ENCODE measurements around the gene BCO2.

The BCO2 gene

GRCh38 chr11:112215621-112216020, 40.3 kb downstream of the BCO2 start:
- no peak for TF ChIP-seq CTCF (IDR thresholded peaks at IDR 0.05; ENCODE audit: insufficient read depth, low read depth, low read length, missing control alignments)
- H3K4me3 ChIP-seq (ENCODE audit: low read length), result no peak overlapping the region
- DNase-seq (ENCODE audit: low read depth), result no peak

DNA sequence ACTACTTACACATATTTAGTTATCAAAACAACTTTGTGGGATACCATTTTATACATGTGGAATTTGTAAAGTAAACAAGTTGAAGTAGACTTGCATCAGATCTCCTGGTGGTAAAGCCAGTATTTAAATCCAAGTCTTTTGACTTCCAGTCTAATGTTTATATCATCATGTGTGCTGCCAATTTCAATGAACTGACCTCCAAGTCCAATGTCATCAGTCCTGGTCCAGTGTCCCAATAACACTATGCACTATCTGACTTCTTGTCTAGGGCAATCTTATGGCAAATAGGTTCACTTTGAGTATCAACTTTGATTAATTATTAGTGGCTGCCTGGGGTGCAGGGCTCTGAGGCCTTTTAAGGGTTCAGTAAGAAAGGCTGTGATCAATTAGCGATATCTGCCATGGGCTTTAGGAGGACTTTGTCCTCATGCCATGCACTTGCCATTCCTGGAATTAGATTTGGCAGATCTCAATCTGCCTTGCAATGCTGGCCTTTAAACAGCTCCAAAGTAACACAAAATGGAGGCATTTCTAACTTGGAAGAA, 41.3 kb downstream of the BCO2 start:
- no peak for TF ChIP-seq CTCF (IDR thresholded peaks at IDR 0.05; ENCODE audit: insufficient read depth, low read depth, low read length, missing control alignments)
- H3K4me3 ChIP-seq (ENCODE audit: low read length), result no peak overlapping the region
- no peak for DNase-seq (ENCODE audit: low read depth)

DNA sequence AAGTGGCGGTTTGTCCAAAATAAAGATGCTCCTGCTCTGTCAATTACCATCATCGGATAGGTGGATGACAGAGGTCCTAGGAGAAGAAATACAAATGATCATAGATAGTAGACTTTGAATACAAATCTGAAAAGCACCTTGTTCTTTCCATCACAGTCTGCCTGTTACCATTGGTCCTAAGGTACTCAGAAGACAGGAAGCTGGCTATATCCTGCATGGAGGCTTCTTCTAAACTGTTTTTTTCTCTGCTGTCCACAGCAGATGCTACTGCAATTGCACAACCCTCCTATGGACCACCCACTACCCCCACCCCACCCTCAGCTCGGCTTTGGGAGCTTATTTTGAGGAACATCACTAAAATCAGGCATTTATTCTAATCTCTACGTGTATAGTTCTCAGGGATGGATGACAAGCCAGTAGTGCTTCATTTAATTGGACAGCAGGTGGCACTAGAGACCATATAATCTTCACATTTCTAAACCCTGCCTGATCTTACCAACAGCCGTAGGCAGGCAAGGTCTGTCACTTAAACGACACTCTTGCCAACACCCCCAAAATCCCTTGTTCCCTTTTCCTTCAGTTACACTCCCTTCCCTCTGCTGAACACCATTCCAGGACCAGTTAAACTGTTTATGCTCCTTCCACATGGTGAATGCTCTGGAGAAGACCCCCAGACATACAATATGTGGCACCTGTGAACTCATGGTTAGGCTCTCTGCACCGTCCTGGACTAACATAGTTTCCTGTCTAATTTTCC, 44.3 kb downstream of the BCO2 start:
- TF ChIP-seq CTCF (IDR thresholded peaks at IDR 0.05; ENCODE audit: insufficient read depth, low read depth, low read length, missing control alignments), result peak; percentile 67
- no peak overlapping the region for H3K4me3 ChIP-seq (ENCODE audit: low read length)
- peak; percentile 82 for DNase-seq (ENCODE audit: low read depth)

GRCh38 chr11:112221274-112221835, 46.0 kb downstream of the BCO2 start:
- TF ChIP-seq CTCF (IDR thresholded peaks at IDR 0.05; ENCODE audit: insufficient read depth, low read depth, low read length, missing control alignments), result no peak
- H3K4me3 ChIP-seq (ENCODE audit: low read length), result no peak overlapping the region
- peak; percentile 60 for DNase-seq (ENCODE audit: low read depth)

DNA sequence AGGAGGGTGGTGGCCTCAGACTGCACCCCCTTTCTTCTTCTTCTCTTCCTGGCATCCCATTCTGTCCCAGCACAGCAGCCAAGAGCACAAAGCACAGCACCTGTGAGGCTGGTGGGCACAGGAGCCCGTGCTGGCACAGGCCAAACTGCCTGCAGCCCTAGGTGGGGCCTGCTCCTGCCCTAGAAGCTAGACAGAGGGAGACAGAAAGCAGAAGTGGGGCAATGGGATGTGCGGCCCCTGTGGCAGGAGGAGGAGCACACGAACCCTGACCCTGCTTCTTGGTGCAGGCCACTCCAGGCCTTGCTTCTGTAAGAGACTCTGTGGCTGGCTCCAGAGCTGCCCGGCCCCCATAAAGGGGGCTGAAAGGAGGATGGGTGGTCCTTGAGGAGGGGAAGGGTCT, 47.0 kb downstream of the BCO2 start:
- DNase-seq (ENCODE audit: low read depth), result no peak
- no peak overlapping the region for H3K4me3 ChIP-seq (ENCODE audit: low read length)
- no peak for TF ChIP-seq CTCF (IDR thresholded peaks at IDR 0.05; ENCODE audit: insufficient read depth, low read depth, low read length, missing control alignments)

- DNase-seq (ENCODE audit: low read depth), result peak; percentile 78
- no peak for TF ChIP-seq CTCF (IDR thresholded peaks at IDR 0.05; ENCODE audit: insufficient read depth, low read depth, low read length, missing control alignments)
- no peak overlapping the region for H3K4me3 ChIP-seq (ENCODE audit: low read length)
Measured at GRCh38 chr11:112223121-112223520, 47.8 kb downstream of the BCO2 start.

Measured in epithelial cell of esophagus (primary cell).